HEK293 (cell line): ENCODE results near the gene SLC29A3.

ENCODE experiments used
- CTCF ChIA-PET: fragments of 350-600 bp; formaldehyde crosslinking; extraction: SDS; loops from one replicate; lab custom pipeline; 2021; ENCODE audit warnings: antibody characterized with exemption; lab: Yijun Ruan, JAX
- POLR2A ChIA-PET: fragments of 300-600 bp; formaldehyde crosslinking; extraction: SDS; loops from one replicate; lab custom pipeline; 2020; ENCODE audit warnings: antibody characterized with exemption, inconsistent platforms; lab: Yijun Ruan, JAX
- H3K27ac ChIP-seq: fragments of 200-500 bp; sonication (Bioruptor generic); 2 replicates; pipeline ENCODE4 v1.5.1; 2014; ENCODE audit warnings: low read depth, low read length, control low read depth, inconsistent platforms; ENCODE audit errors: extremely low read depth
- H3K36me3 ChIP-seq, 2 experiments: fragments of 200-500 bp in 1 of 2; sonication (Bioruptor generic) in 1 of 2; 1 replicate in 1 of 2; 2 replicates in 1 of 2; pipeline ENCODE4 v1.5.1; 2014 to 2017; ENCODE audit warnings: inconsistent platforms in 2 of 2, low read length in 2 of 2; ENCODE audit not compliant: control insufficient read depth in 2 of 2, insufficient read depth in 1 of 2
- H3K4me1 ChIP-seq: fragments of 200-500 bp; sonication (Bioruptor generic); 2 replicates; pipeline ENCODE4 v1.5.1; 2014; ENCODE audit warnings: mild to moderate bottlenecking, low read length, inconsistent platforms; ENCODE audit not compliant: control insufficient read depth, insufficient read depth
- H3K4me3 ChIP-seq: 2 replicates; pipeline ENCODE4 v1.5.1; 2011; ENCODE audit warnings: low read depth, mild to moderate bottlenecking, control low read depth, low read length, moderate library complexity
- H3K9me3 ChIP-seq: fragments of 200-500 bp; sonication (Bioruptor generic); 2 replicates; pipeline ENCODE4 v1.5.1; 2014; ENCODE audit warnings: low read depth, low read length, inconsistent platforms; ENCODE audit not compliant: control insufficient read depth, insufficient read depth
- BCL11A ChIP-seq: fragments of 450-650 bp; formaldehyde crosslinking; IDR thresholded peaks from 2 replicates; pipeline ENCODE4 v1.5.1; 2016; ENCODE audit warnings: low read depth, missing biosample characterization, missing genetic modification characterization
- HOXC10 ChIP-seq: sonication (generic); formaldehyde crosslinking; IDR thresholded peaks from 2 replicates; pipeline ENCODE4 v1.8.1; 2023; ENCODE audit warnings: mild to moderate bottlenecking, missing genetic modification reagents
- MYNN ChIP-seq: fragments of 450-650 bp; formaldehyde crosslinking; IDR thresholded peaks from 2 replicates; pipeline ENCODE4 v1.5.1; 2016; ENCODE audit warnings: missing biosample characterization, missing genetic modification characterization, borderline replicate concordance
- SCRT2 ChIP-seq: fragments of 450-650 bp; formaldehyde crosslinking; IDR thresholded peaks from 2 replicates; pipeline ENCODE4 v1.5.1; 2016; ENCODE audit warnings: missing biosample characterization, missing genetic modification characterization
- YY2 ChIP-seq: fragments of 450-650 bp; formaldehyde crosslinking; IDR thresholded peaks from 2 replicates; pipeline ENCODE4 v1.5.1; 2016; ENCODE audit warnings: missing biosample characterization, missing genetic modification characterization
- ZFP37 ChIP-seq: fragments of 450-650 bp; formaldehyde crosslinking; IDR thresholded peaks from 2 replicates; pipeline ENCODE4 v1.5.1; 2016; ENCODE audit warnings: missing biosample characterization, missing genetic modification characterization
- ZNF112 ChIP-seq: fragments of 450-650 bp; formaldehyde crosslinking; IDR thresholded peaks from 2 replicates; pipeline ENCODE4 v1.5.0; 2017; ENCODE audit warnings: missing biosample characterization, missing genetic modification characterization
- ZNF138 ChIP-seq: fragments of 450-650 bp; formaldehyde crosslinking; IDR thresholded peaks from 2 replicates; pipeline ENCODE4 v1.5.1; 2016; ENCODE audit warnings: missing biosample characterization, missing genetic modification characterization, borderline replicate concordance
- ZNF202 ChIP-seq: fragments of 450-650 bp; formaldehyde crosslinking; IDR thresholded peaks from 2 replicates; pipeline ENCODE4 v1.5.1; 2016; ENCODE audit warnings: missing biosample characterization, missing genetic modification characterization, borderline replicate concordance
- ZNF302 ChIP-seq: fragments of 450-650 bp; formaldehyde crosslinking; IDR thresholded peaks from 2 replicates; pipeline ENCODE4 v1.5.1; 2016; ENCODE audit warnings: missing biosample characterization, missing genetic modification characterization, low read depth
- ZNF350 ChIP-seq: fragments of 450-650 bp; formaldehyde crosslinking; IDR thresholded peaks from 2 replicates; pipeline ENCODE4 v1.5.0; 2017; ENCODE audit warnings: missing biosample characterization, mild to moderate bottlenecking, missing genetic modification characterization
- ZNF48 ChIP-seq: fragments of 450-650 bp; formaldehyde crosslinking; IDR thresholded peaks from 2 replicates; pipeline ENCODE4 v1.5.1; 2016; ENCODE audit warnings: missing biosample characterization, missing genetic modification characterization
- ZNF621 ChIP-seq: fragments of 450-650 bp; formaldehyde crosslinking; IDR thresholded peaks from 2 replicates; pipeline ENCODE4 v1.5.1; 2017; ENCODE audit warnings: missing biosample characterization, missing genetic modification characterization
- ZNF658 ChIP-seq: fragments of 450-650 bp; formaldehyde crosslinking; IDR thresholded peaks from 2 replicates; pipeline ENCODE4; 2016; ENCODE audit warnings: missing biosample characterization, missing genetic modification characterization
- ZNF670 ChIP-seq: fragments of 450-650 bp; formaldehyde crosslinking; IDR thresholded peaks from 2 replicates; pipeline ENCODE4 v1.5.1; 2016; ENCODE audit warnings: missing biosample characterization, missing genetic modification characterization, low read depth
- ZNF701 ChIP-seq: fragments of 450-650 bp; formaldehyde crosslinking; IDR thresholded peaks from 2 replicates; pipeline ENCODE4 v1.5.1; 2016; ENCODE audit warnings: missing biosample characterization, missing genetic modification characterization
- ZNF830 ChIP-seq: fragments of 450-650 bp; IDR thresholded peaks from 2 replicates; pipeline ENCODE4 v1.5.0; 2018; ENCODE audit warnings: missing biosample characterization, missing genetic modification characterization, low read depth, mild to moderate bottlenecking, moderate library complexity
- TF ChIP-seq, protein P1 (sequence below): fragments of 450-650 bp; formaldehyde crosslinking; IDR thresholded peaks from 2 replicates; pipeline ENCODE4 v1.5.1; 2016; ENCODE audit warnings: missing biosample characterization, missing genetic modification characterization, borderline replicate concordance
- TF ChIP-seq, protein P2 (sequence below): fragments of 450-650 bp; formaldehyde crosslinking; IDR thresholded peaks from 2 replicates; pipeline ENCODE4 v1.5.1; 2016; ENCODE audit warnings: missing biosample characterization, missing genetic modification characterization

SLC29A3 gene

DNA sequence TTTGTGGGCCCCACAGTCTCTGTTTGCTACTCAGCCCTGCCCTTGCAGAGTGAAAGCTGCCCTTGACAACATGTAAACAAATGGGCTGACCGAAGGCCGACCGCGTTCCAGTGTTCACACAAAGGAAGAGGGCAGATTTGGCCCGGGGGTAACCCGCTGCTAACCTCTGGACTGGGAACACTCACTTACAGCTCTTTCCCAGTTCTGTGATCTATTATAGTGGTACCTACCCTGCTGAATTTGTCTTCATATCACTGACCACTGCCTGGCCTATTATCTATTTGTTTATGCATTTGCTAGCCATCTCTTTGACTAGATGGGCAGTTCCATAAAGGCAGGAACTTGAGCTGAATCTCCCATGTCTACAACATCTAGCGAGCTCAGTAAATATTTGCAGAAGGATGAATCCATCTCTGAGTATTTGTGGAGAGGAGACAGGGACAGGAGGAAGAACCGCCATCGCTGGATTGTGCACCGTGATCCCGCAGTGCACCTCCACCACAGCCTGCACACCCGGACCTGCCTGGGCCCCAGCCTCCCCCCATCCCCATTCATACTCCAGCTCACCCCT lies 15.2 kb downstream of the SLC29A3 start:
- H3K36me3 ChIP-seq = no peaks in the 10 kb centered on the region
- CTCF ChIA-PET = interaction anchor here (1.0 kb wide), 1 partner anchor 236 kb away, joined by 3 read pairs; no protein-coding TSS in a partner anchor
- TF ChIP-seq SCRT2 (tag by site-specific recombination) (no peak), ZNF830 (tag by site-specific recombination) (no peak), ZFP37 (tag by site-specific recombination) (no peak), ZNF701 (no peak)
- TF ChIP-seq, all 188 proteins: peak for 0
- Histone ChIP-seq H3K27ac (no peak overlapping the region), H3K4me1 (no peaks in the 10 kb centered on the region), H3K9me3 (no peaks in the 10 kb centered on the region), H3K4me3 (no peak overlapping the region)
- POLR2A ChIA-PET = no interaction called here

DNA sequence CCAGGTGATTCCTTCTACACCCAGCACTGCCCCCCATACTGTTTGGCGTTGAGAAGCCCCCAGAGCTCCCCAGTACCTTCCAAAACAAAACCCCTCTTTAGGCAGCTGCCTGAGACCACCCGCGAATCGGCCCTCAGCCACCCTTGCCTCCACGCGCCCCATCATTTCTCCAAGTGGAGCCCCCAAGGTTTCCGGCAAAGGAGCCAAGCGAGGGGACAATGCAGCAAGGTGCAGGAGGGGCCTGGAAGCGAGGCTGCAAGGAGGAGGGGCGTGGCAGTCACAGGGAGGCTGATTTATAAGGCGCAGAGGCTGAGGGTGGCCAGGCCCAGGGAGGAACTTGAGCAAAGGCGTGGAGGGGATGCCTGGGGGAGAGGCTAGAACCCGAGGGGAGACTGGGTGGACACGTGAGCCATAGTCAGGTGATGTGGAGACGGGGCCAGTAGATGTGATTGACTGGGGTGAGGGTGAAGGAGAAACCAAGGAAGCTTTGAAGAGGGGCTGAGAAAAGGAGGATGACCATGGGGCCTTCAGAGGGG lies 16.2 kb downstream of the SLC29A3 start:
- no peak overlapping the region for H3K4me3 ChIP-seq
- H3K36me3 ChIP-seq = no peaks in the 10 kb centered on the region
- CTCF ChIA-PET = interaction anchor here (0.6 to 1.5 kb wide), 2 partner anchors 15 to 329 kb away, joined by 3 to 5 read pairs; no protein-coding TSS in a partner anchor
- TF ChIP-seq ZNF48 (no peak), BCL11A (tag by site-specific recombination) (no peak)
- TF ChIP-seq, protein P1, sequence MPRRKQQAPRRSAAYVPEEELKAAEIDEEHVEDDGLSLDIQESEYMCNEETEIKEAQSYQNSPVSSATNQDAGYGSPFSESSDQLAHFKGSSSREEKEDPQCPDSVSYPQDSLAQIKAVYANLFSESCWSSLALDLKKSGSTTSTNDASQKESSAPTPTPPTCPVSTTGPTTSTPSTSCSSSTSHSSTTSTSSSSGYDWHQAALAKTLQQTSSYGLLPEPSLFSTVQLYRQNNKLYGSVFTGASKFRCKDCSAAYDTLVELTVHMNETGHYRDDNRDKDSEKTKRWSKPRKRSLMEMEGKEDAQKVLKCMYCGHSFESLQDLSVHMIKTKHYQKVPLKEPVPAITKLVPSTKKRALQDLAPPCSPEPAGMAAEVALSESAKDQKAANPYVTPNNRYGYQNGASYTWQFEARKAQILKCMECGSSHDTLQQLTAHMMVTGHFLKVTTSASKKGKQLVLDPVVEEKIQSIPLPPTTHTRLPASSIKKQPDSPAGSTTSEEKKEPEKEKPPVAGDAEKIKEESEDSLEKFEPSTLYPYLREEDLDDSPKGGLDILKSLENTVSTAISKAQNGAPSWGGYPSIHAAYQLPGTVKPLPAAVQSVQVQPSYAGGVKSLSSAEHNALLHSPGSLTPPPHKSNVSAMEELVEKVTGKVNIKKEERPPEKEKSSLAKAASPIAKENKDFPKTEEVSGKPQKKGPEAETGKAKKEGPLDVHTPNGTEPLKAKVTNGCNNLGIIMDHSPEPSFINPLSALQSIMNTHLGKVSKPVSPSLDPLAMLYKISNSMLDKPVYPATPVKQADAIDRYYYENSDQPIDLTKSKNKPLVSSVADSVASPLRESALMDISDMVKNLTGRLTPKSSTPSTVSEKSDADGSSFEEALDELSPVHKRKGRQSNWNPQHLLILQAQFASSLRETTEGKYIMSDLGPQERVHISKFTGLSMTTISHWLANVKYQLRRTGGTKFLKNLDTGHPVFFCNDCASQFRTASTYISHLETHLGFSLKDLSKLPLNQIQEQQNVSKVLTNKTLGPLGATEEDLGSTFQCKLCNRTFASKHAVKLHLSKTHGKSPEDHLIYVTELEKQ (tag by site-specific recombination) = no peak
- POLR2A ChIA-PET = no interaction called here
- H3K27ac ChIP-seq = no peak overlapping the region
- H3K9me3 ChIP-seq = no peaks in the 10 kb centered on the region
- H3K4me1 ChIP-seq = no peaks in the 10 kb centered on the region

DNA sequence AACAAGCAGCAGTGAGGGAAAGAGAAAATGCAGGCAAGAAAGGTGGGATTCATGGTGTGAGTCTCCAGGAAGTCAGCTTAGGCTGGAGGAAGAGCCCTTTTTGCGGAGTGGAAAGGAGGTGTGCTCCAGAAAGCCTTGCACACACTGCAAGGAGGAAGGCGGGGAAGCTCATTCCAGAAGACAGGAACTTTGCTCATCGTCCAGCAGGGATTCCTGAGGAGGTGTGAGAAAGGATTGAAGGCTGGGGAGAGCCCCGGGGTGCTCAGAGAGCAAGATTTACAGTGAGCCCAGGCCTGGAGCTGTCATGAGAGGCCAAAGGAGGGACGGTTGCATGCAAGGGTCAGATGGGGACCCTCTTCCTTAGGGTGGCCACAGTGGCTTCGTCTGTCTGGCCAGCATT lies 17.6 kb downstream of the SLC29A3 start:
- Histone ChIP-seq H3K4me3 (no peak overlapping the region), H3K27ac (no peak overlapping the region), H3K4me1 (no peaks in the 10 kb centered on the region), H3K9me3 (no peaks in the 10 kb centered on the region), H3K36me3 (no peaks in the 10 kb centered on the region)
- ChIA-PET CTCF (interaction anchor here (1.5 kb wide), 1 partner anchor 17 kb away, joined by 5 read pairs; no protein-coding TSS in a partner anchor), POLR2A (no interaction called here)
- TF ChIP-seq ZNF670 (tag by site-specific recombination) = no peak
- no peak for TF ChIP-seq MYNN
- no peak for TF ChIP-seq ZNF621 (tag by site-specific recombination)
- no peak for TF ChIP-seq ZNF112 (tag by site-specific recombination)
- no peak for TF ChIP-seq ZNF350 (tag by site-specific recombination)

DNA sequence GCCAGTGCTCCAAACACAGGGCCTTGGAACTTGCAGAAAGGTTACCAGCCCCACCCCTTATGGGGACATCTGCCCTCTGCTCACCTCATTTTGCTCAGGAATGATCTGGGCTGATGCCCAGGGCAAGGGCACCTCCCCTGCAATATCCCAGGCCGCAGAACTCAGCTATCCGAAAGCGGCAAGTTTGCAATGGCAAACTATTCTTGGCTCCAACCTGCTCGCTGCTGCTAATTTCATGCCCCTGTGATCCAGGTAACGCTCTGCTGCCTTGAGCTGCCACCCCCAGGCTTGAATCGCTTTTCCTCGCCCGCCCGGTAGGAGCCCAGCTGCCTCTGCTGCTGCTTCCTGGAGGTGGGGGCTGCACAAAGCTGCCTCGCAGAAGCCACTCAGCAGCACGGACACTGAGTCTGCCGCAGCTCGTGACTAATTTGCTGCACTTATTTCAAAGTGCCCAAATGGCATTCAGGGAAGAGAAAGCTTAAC lies 18.2 kb downstream of the SLC29A3 start:
- H3K27ac ChIP-seq = no peak overlapping the region
- H3K4me1 ChIP-seq = no peaks in the 10 kb centered on the region
- no peaks in the 10 kb centered on the region for H3K9me3 ChIP-seq
- CTCF ChIA-PET = no interaction called here
- no peak overlapping the region for H3K4me3 ChIP-seq
- no peak for TF ChIP-seq YY2
- no peak for TF ChIP-seq ZNF658 (tag by site-specific recombination)
- TF ChIP-seq ZNF138 = no peak
- TF ChIP-seq, protein P2, sequence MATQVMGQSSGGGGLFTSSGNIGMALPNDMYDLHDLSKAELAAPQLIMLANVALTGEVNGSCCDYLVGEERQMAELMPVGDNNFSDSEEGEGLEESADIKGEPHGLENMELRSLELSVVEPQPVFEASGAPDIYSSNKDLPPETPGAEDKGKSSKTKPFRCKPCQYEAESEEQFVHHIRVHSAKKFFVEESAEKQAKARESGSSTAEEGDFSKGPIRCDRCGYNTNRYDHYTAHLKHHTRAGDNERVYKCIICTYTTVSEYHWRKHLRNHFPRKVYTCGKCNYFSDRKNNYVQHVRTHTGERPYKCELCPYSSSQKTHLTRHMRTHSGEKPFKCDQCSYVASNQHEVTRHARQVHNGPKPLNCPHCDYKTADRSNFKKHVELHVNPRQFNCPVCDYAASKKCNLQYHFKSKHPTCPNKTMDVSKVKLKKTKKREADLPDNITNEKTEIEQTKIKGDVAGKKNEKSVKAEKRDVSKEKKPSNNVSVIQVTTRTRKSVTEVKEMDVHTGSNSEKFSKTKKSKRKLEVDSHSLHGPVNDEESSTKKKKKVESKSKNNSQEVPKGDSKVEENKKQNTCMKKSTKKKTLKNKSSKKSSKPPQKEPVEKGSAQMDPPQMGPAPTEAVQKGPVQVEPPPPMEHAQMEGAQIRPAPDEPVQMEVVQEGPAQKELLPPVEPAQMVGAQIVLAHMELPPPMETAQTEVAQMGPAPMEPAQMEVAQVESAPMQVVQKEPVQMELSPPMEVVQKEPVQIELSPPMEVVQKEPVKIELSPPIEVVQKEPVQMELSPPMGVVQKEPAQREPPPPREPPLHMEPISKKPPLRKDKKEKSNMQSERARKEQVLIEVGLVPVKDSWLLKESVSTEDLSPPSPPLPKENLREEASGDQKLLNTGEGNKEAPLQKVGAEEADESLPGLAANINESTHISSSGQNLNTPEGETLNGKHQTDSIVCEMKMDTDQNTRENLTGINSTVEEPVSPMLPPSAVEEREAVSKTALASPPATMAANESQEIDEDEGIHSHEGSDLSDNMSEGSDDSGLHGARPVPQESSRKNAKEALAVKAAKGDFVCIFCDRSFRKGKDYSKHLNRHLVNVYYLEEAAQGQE (tag by site-specific recombination) = no peak
- no peak for TF ChIP-seq HOXC10
- TF ChIP-seq ZNF302 (tag by site-specific recombination) = no peak
- TF ChIP-seq ZNF202 (tag by site-specific recombination) = no peak
- TF ChIP-seq, all 188 proteins: peak for 0
- POLR2A ChIA-PET = no interaction called here
- H3K36me3 ChIP-seq = no peaks in the 10 kb centered on the region
